GM19468 (cell line): ENCODE results near the gene SCGB2B2.
"Not testable (repeated sequence)": the region's sequence is repeated elsewhere in the genome, so short reads cannot be mapped to it uniquely, and the experiment has no call there.

Experiments used
- ATAC-seq: cut with Tn5 transposase; IDR thresholded peaks from one replicate; pipeline ENCODE4 v1.9.1; 2021; ENCODE audit warnings: mild to moderate bottlenecking, moderate library complexity, moderate number of reproducible peaks; ENCODE audit not compliant: unreplicated experiment; ENCODE audit errors: extremely low read depth

The SCGB2B2 gene

DNA sequence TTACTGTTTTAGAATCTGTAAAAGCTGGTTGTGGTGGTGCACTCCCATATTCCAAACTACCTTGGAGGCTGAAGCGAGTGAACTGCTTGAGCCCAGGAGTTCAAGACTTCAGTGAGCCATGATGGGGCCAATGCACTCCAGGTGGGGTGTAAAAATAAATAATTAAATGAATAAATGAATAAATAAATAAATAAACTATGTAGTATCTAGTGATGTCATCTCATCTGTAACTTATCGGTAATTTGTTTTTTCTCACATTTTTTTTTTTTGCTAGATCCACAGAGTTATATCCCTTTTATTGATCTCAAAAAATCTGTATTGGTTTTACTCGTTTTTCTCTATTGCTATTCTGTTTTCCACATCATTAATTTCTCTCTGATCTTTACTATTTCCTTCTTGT, 5.0 kb downstream of the SCGB2B2 start:
- ATAC-seq: no peak

DNA sequence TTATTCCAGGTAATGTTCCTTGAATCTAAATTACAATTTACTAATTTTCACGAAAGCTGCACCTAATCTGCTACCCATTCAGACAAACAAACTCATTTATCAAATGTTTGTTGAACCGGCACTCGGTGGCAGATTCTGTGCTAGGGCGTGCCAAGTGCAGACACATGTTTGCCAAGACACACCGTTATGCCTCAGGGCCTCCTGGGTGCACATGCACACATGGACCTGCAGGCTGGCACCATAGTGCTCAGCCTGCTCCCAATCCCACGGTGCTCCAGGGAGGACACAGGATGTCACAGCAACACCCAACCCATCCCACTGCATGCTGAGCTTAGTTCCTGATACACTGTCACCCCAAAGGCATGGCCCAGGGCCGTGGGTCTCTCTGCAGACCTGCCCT, 7.7 kb downstream of the SCGB2B2 start:
- no peak for ATAC-seq

DNA sequence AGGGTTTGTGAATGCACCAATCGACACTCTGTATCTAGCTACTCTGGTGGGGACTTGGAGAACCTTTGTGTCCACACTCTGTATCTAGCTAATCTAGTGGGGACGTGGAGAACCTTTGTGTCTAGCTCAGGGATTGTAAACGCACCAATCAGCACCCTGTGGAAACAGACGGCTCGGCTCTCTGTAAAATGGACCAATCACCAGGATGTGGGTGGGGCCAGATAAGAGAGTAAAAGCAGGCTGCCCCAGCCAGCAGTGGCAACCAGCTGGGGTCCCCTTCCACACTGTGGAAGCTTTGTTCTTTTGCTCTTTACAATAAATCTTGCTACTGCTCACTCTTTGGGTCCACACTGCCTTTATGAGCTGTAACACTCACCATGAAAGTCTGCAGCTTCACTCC, 8.3 kb downstream of the SCGB2B2 start:
- not testable (repeated sequence) for ATAC-seq

DNA sequence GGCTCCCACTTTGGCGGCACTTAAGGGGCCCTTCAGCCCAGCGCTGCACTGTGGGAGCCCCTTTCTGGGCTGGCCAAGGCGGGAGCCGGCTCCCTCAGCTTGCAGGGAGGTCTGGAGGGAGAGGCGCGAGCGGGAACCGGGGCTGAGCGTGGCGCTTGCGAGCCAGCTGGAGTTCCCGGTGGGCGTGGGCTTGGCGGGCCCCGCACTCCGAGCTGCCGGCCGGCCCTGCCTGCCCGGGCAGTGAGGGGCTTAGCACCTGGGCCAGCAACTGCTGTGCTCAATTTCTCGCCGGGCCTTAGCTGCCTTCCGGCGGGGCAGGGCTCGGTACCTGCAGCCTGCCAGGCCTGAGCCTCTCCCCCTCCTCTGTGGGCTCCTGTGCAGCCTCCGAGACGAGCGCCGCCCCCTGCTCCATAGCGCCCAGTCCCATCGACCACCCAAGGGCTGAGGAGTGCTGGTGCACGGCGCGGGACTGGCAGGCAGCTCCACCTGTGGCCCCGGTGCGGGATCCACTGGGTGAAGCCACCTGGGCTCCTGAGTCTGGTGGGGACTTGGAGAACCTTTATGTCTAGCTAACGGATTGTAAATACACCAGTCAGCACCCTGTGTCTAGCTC, 8.8 kb downstream of the SCGB2B2 start:
- ATAC-seq: not testable (repeated sequence)

DNA sequence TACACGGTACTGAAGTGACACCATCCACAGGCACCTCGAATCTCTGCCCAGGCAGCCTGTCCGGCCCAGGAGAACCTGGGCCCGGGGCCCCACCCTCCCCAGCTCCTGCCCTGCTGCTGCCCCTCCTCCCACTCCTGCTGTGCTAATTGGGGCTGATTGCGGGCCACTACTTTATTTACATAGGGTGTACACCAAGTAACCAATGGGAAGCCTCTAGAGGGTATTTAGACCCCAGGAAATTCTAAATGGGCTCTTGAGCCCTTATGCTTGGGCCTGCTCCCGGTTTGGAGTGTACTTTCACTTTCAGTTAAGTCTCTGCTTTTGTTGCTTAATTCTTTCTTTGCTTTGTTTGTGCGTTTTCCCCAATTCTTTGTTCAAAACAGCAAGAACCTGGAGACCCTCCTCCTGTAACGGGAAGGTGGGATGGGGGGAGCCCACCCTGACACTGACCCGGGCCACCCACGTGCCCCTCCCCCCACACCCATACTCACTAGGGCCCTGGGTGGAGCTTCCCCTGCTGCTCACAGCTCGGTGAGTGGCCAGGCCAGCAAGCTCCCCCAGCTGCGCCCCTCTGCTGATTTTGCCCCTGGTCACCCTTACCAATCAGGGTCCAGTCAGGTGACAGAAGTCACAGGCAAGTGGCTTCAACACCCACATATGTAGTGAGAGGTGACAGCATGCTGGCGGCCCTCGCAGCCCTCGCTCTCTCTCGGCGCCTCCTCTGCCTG, 9.4 kb downstream of the SCGB2B2 start:
- no peak for ATAC-seq

DNA sequence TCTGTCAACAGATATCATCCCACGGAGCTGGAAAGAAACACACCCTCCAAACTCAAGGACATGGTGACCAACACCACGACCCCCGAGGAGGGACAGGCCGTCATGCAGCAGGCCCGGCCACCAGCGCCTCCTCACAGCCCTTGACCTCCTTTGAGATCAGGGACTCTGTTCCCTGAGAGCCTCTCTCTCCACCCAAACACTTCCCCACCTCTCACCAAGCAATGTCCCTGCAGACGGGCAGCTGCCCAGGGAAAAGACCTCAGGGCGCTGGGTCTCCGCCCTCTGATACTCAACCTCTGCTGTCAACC, 10.0 kb downstream of the SCGB2B2 start:
- no peak for ATAC-seq

DNA sequence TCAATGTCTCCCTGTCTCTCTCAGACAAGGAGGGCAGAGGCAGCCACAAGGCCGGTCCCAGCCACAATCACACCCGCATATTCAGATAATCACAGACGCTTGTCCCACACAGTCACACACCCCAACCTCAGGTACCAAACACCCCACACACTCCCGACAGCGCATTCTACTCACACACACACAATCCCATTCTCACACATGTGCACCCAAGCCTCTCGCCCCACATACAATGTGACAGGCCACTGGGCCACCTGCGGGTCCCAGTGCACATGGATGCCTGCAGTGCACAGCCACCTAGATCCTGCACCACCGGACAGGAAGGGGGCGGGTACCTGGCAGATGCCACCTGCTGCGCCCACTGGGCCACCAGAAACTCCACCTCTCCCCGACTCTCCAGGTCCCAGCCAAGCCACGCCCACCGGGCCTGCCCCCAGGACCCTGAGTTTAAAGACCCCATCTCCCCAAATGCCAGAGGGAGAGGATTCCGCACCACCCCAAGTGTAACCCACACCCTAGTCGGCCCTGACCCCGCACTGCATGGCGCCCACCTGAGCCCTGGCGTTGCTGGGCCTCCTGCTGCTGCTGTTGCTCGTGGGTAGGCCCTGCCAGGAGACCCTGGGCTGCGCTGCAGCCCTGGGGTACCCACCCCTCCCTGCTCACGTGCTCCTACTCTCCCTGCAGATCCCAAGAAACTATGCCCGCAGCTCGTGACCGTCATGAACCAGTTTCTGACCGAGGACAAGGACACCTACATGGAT, 10.6 kb downstream of the SCGB2B2 start:
- no peak for ATAC-seq

DNA sequence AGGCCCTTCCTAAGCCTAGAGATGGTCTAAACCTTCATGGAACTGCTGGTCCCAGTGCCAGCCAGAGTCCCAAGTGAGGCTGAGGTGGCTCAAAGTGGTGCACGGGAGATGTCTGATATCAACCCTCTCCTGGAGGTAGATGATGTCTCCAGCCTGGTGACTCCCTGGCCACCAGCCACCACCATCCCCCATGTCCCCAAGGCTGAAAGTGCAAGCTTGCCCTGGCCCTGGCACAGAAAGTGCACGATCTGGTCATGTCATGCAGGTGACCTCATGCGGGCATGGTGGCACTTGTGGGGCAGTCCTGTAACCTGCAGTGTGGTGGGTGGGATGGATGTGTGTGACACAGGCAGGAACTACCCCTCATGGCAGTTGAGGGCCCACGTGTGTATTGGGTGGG, 11.7 kb downstream of the SCGB2B2 start:
- not testable (repeated sequence) for ATAC-seq

DNA sequence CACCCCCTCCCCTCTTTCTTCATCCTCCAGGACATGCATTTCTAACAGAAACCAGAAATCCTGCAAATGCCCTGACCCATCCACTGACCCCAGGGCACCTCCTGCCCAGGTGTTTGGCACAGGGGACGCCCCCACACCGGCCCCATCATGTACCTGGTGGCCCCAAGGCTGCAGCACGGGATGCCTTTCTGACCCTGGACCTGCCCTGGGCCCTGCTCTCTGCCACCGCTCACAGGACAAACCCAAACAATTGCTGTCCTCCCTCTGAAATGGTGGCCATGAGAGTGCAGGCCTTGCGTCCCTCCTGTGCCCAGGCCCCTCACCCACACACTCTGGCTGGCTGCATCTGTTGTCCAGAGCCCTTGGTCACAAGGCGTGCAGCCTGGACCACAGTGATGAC, 12.1 kb downstream of the SCGB2B2 start:
- no peak for ATAC-seq

DNA sequence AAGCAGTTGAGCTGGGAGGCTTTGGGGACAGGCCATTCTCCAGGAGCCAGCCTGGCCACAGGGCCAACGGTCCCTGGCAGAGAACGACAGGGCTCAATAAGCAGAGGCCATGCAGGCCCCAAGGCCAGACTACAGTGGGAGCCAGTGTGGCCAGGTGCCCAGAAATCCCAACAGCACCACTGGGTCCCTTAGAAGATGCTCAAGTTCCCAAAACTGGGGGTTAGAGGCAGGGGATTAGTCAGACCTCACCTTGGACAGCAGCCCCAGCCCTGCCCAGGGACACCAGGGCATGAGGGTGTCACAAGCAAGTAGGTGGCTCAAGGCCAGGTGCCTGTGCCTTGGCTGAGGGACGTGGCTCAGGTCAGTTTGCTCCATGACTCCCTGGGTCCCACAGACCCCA, 12.8 kb downstream of the SCGB2B2 start:
- ATAC-seq: no peak

DNA sequence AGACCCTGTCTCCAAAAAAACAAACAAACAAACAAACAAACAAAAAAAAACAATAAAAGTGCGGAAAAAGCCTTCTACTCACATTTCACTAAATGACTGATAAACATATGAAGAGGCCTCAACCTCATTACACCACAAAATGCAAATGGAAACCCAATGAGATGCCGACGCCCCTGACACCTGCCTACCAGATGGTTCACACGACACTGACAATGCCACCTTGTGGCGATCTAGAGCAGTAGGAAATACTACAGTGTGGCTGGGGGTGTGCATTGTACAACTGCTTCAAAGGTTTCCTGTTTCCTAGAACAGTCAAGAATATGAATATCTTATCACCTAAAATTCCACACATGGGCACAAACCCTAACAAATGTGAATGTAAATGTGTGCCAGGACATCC, 14.0 kb downstream of the SCGB2B2 start:
- no peak for ATAC-seq

DNA sequence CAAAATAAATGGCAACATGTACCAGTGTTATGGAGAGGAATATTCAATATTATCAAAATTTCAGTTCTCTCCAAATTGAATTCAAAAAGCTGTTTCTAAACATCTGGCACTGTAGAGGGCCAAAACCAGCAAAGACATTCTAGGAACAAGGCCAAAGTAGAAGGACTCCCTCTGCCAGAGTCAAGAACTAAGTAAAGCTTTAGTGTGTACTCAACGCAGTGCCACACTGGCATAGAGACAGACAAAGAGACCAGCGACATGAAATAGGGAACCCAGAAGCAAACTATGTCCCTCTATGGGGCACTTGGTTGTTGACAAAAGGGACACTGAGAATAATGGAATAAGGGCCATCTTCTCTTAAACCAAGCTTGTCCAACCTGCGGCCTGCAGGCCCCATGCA, 15.6 kb downstream of the SCGB2B2 start:
- ATAC-seq: no peak

DNA sequence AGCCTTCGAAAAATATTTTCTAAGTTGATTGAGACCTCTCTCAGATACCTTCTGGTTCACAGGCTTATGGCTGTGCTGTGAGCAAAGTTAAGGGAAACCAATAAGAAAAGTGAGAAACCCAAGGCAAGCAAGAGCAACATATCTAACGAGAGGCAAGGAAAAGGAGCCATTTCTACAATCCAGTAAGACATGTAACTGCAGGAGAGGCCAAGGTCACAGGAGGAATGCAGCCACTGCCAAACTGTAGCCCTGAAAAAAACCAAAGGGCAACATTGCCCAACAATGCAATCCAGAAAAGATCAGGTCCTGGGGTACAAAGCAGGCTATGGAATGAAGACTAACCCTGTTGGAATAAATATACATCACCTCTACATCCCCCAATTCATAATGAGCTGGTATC, 21.3 kb downstream of the SCGB2B2 start:
- no peak for ATAC-seq

DNA sequence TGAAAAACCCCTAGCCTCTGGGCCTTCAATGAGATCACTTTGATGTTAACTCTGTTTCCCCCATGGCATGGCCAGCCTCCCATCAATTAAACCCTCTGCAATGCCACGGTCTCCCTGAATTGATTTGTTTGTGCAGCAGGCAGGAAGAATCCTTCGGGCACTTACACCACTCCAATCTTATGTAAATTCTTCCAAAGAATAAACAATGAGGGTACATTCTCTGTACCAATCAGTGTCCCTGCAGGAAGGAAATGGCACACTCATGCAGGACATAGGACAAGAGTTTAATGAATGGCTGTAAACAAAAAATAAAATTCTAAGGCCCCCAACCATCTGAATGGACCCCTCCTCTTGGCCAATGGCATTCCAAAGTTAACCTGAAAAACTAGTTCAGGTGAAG, 22.2 kb downstream of the SCGB2B2 start:
- no peak for ATAC-seq

DNA sequence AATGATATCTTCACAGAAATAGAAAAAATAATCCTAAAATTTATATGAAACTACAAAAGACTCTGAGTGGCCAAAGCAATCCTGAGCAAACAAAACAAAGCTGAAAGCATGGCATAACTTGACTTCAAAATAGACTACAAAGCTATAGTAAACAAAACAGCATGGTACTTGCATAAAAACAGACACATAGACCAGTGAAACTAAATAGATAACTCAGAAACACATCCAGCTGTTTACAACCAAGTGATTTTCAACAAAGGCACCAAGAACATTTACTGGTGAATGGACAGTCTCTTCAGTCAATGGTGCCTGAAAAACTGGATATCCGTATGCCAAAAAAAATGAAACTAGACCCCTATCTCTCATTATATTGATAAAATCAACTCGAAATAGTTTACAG, 25.2 kb downstream of the SCGB2B2 start:
- ATAC-seq: no peak

DNA sequence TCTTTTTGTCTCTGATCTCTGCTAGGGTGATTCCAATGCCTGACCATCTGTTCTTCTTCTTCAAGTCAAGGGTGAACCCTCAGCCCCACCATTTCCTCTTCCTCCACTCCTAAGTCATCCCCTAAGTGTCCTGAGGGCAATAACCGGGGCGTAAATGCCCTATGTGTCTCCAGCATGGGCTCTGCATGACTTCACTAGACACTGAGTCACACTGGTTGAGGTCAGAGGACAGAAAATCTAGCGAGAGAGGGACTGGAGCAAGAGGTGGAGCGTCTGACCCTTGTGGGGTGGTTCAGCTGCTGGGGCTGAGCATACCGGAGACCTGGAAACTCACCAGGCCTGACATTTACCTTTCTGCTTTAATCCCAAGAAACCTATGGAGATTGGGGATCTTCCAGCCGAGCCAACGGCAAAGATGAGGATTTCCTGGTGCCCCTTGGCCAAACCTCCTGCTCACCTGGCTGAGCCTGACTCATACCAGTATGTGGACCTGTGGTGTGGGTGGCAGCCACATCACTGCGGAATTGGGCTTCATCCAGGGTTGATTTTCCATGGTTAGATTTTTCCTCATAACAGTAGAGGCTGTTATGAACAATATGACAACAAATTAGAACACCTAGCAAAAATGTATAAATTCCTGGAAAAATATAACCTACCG, 26.9 kb downstream of the SCGB2B2 start:
- ATAC-seq: no peak

DNA sequence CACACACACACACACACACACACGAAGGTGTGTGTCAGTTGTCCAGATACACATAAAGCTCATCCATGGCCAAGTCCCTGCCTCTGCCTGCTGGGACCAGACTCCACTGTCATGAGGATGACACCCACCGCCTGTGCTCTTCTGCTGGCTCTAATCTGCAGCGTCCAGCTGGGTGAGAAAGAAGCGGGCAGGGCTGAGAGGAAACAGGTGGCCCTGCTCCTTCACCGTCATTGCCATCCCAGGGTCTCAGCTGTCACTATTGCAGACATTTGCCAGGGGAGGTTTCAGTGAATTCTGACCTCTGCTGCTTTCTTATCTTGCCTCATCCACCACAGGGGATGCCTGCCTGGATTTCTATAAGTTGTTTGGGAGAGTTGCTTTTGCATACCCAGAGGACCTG, 31.4 kb downstream of the SCGB2B2 start:
- ATAC-seq: no peak

DNA sequence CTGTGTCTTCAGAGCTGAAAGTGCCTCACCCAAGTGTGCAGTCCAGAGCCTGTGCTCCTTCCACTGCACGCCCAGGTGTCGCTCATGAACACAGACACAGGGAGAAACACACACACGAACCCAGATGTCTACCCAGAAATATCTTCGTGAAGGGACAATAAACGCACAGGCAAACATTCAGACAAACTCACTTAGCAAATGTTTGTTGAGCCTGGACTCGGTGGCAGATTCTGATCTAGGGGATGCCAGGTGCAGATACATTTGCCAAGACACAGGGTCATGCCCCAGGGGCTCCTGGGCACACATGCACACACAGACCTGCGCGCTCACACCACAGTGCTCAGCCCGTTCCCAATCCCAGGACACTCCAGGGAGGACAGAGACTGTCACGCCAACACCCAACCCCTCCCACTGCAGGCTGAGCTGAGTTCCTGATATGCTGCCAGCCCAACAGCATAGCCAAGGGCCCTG, 31.9 kb downstream of the SCGB2B2 start:
- ATAC-seq: no peak

DNA sequence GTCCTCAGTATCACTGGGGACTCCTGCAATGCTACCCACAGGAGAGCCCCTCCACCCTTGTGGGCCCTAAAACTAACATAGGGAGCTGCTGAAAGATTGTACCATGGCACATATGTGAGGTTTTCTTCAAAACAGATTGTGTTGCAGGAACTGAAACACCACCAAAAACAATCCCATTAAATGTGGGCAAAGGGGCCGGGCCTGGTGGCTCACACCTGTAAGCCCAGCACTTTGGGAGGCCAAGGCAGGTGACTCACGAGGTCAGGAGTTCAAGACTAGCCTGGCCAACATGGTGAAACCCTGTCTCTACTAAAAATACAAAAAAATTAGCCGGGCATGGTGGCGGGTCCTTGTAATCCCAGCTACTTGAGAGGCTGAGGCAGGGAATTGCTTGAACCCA, 34.7 kb downstream of the SCGB2B2 start:
- no peak for ATAC-seq

DNA sequence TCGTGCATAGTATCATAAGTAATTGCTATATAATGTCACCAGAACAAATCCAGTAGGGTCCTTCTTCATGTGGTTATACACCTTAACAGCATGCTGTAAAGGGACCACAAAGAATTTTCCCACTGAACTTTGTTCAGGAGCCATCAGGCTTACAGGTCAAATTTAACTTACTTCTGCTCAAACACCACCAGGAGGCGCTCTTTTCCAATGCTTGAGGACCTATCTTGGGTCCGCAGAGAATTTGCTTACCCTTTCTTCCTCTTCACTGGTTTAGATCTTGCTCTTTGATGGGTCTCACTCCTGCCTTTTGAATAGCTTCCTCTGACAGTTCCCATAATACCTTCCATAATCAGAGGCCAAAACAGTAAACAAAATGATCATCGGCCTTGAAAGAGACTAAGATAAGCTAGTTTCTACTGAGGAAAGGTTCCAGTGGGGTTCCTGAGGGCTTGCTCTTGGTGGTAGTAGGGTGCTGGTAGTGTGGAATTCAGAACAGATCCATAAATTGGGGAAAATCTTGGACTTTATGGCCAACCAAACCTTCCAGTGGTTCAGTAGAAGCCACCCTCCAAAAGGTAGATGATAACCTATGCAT, 37.4 kb downstream of the SCGB2B2 start:
- ATAC-seq: no peak

DNA sequence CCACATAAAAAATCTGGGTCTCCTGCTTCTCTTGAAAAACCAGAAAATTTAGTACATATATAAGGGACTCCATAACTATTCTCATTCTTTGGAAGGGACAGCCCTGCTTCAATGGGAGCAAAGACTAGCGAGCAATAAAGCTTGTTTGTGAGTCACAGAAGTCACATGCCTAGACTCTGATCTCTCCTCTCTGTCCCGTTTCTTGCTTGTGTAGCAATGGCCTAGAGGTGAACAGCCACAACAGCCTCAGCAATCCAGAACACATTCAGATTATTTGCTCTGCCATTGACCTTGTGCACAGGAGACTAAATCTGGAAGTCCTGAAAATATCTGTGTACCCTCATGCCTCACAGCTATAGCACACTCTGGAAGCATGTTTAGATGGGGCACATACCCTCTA, 43.2 kb downstream of the SCGB2B2 start:
- ATAC-seq: no peak
